Fibroblast of peridontal ligament (primary cell): ENCODE results near the gene FMNL1.
A peak's percentile ranks its signal among the peaks of the same experiment; 100 is the strongest.

Experiments
- DNase-seq: peaks from one replicate; pipeline ENCODE4 v3.0.0-alpha.2; 2010; ENCODE audit errors: extremely low read depth

The FMNL1 gene

DNA sequence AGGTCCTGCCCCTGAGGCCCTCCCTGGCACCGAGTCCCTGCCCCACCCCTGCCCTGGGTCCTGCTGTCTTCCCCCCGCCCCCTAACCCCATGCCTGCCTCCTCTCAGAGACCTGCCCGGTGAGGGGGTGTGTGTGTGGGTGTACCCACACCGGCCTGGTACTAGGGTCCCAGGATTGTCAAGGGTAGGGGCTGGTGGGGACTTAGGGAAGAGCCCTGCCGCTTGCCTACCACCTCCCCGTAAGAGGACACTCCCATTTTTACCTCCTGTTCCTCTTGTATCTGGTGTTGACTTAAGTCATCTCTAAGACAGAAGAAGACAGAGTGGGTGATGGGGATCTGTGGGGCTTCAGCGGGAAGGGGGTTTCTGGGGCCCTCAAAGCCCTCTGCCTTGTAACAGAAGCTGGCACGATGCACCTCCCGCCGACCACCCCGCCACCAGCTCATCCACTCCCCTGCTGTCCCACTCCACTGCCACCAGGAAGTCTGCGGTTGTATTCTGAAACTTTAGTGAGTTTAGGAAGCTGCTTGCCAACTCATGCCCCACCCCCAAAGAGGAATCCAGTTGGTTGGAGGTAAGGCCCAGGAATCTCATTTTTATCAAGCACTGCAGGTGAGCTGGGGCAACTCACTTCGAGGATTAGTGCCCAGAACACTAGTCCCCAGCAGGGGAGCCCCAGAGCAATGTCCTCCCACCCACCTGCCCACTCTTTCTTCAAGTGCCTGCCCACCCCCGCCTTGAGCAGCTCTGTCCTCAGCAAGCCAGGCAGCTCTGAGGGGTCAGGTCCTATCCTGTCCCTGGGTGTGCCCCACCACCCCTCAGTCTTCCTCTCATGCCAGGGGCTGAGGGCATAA lies 34.7 kb downstream of the FMNL1 start:
- no peak for DNase-seq

DNA sequence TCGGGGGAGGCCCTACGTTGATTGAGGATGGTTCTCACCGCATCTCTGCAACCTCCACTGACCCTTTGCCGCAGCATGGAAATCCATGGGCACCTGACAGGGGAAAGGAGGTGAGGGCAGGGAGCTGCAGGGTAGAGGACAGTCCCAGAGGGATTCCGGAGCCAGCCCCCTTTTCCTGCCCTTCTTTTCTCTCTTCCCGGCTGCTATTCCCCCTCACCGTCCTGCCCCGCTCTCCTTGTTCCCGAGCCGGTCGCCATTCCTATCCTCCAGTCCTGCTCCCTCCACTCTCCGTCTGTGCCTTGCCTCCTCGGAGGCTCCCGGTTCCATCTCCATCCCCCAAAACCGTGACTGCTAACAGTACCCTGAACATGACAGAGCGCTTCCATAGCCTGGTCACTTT lies 35.4 kb downstream of the FMNL1 start:
- no peak for DNase-seq

DNA sequence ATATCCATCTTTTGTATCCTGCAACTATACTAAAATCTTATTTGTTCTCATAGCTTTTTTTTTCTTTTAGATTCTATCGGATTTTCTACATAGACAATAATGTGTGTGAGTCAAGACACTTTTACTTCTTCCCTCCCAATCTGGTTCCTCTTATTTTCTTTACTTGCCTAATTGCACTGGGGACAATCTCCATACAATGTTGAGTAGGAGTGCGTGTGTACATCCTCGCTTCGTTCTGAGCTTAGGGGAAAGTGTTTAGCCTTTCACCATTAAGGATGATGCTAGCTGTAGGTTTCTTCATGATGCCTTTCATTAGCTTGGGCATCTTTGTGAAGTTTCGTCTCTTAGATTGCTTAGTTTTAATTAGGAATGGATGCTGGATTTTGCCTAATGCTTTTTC lies 37.3 kb downstream of the FMNL1 start:
- no peak for DNase-seq

DNA sequence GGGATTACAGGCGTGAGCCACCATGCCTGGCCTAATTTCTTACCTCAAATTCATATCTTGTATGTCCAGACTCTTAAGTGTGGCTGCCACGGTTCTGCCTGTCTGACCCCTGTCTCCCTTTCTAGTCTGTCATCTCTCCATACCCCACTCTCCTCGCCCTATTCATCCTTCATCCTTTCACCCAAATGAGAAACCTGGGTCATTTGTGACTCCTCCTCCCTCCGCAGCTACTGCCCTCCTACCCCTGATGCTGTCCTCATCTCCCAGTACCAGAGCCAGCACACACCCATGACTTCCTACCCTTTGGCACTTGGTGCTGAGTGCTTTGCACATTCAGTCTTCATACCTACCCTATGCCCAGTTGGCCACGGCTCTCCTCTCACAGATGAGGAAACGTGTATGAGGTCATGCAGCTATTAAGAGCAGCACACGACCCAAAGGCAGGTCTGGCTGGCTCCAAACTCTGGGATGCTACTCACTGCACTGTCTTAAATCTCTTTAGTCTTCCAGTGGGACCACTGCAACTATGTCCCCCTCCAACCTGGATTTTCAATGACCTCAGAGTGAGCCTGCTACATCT lies 38.6 kb downstream of the FMNL1 start:
- no peak for DNase-seq

DNA sequence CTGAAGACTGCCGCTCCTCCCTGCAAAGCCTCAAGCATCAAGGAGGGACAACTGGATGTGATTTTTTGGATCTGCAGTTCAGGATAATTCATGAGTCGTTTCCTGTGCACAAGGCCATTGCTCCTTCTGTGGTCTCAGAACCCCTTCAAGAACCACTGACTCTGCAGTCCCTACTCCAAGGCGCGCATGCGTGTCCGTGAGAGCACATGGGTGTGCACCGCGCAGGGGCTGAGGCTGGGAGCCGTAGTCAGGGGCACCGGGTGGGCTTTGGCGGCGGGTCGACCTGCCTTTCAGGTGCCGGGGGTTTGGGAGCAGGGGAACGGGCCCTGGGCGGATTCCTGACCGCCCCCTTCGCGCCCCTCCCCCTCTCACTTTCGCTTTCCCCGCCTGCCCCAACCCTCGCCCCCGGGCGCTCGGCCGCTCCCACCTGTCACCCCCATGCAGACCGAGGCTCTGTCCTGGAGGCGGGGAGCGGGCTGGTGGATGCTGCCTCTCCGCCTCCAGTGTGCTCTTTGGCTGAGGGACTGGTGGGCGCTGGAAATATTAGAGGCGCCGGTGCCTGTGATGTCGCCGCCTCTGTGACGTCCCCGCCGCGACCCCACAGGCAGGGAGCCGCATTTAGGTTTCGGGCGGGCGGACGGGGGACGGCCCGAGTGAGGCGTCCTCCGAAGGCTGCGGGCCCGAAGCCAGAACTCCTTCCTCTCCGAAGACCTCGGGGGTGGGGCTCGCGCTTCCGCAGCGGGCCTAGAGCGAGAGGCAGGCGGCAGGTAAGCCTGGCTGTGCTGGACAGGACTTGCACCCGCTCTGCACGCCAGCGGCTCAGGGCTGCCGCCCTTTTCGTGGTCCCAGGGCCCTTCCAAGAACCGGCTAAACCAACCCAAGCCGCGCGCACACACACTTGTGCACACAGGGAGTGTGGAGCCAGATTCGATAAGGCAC lies 40.2 kb downstream of the FMNL1 start, which contains the start of gene SPATA32:
SPATA32 (minus strand) TSS at position 518 of the 939 bp plus-strand sequence; CDS start at position 440, 78 bp downstream.
- no peak for DNase-seq

DNA sequence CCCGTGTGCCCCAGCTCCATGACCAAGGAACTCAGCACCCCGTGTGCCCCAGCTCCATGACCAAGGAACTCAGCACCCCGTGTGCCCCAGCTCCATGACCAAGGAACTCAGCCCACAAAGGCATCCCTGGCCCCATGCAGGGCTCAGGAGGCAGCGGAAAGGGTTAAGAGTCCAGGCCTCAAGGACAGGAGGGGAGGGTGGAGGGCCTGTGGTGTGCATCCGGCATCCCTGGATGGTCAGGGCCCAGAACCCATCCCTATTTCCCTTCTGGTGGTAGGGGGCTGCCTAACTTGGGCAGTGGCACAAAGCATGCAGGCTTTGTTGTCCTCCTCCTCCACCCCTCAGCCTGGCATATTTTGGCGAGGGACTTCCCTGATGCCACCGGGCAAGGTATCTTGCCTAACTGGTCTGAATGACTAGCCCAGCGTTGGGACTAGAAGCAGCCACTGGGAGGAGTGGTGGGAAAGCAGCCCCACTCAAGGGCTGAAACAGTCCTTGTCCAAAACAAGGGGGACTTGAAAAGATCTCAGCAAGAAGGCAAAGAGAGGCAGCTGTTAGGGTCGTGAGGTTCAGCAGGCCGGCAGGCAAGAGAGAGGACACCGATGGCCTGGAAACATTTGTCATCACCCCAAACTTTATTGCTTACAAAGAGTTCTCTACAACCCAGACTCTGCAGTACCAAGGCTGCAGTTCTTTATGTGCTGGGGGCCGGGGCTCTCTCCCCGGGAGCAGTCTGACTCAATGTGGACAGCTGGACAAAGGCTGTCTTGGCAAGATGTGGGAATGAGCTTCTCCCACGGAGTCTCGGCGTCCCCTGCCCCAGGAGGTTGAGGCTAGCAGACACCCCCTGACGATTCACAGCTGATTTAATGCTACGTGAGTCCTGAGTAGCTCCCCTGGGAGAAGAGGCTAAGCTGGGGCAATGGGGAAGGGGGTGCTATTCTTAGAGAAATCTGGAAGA lies 41.1 kb downstream of the FMNL1 start:
- no peak for DNase-seq

DNA sequence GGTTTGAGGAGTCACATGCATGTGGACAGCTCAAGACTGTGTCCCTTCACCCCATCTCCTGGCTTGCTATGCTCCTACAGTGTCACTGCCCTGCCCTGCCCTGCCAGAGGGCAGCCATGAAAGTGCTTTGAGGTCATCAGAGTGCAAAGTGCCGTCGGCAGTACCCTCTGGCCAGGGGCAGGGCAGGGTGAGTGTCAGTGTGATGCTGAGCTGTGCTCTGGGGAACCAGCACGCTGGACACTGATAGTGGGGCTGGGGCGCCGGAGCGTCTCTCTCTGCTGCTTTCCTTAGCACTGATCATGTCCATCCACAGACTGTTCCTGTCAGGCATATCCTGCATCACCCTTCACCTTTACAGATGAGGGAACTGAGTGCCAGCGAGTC lies 41.8 kb downstream of the FMNL1 start:
- no peak for DNase-seq

DNA sequence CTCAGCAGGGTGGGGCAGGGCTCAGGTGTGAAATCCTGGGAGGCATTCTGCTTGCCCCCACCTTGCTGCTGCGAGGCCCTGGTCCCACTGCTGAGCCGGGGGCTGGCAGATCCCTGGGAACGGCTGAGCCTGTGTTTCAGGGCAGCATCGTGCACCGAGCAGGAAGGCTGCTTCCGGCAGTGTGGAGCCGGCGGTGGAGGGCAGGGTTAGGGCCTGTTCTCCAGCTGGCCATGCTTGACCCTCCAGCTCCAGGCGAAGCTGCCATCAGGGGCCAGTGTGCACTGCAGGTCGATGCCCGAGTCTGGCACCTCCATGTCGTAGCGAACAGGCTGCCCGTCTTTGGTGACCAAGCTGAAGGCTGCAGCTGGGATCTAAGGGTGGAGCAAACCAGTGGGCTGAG lies 42.7 kb downstream of the FMNL1 start:
- DNase-seq = no peak

DNA sequence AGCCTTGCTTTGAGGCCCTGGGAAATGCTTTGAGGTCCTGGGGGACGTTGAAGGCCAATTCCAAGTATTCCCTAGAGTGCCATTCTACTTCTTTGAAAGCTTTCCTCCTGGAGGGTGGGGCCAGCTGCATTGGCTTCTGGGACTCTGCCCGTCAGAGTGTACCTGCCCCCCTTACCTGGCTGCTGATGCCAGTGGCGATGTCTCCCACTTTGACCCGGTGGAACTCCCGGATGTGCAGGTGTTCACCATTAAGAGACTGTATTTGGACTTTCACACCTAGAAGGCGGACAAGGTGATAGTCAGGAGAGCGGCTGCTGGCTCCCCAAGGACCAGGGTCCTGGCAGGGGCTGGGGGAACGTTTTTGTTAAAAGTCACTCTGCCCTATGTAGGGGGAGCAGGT lies 43.3 kb downstream of the FMNL1 start:
- DNase-seq = no peak

DNA sequence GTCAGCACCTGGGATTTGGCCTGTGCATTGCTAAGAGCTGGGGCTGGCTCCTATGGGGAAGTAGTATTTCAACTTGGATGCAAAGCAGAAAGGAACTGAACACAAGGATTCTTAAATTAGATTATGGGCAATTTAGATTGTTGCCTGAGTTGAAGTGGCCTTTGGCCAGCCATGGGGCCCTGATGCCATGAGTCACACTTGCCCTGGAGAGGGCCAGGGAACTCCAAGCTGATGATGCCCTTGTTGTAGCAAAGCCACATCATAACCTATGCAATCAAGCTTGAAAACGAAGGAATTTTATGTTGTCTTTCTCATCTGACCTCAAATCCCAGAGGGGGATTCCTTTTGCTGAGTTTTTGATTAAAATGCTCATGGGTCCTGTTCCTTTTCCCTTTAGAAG lies 44.1 kb downstream of the FMNL1 start:
- DNase-seq = peak; percentile 99

DNA sequence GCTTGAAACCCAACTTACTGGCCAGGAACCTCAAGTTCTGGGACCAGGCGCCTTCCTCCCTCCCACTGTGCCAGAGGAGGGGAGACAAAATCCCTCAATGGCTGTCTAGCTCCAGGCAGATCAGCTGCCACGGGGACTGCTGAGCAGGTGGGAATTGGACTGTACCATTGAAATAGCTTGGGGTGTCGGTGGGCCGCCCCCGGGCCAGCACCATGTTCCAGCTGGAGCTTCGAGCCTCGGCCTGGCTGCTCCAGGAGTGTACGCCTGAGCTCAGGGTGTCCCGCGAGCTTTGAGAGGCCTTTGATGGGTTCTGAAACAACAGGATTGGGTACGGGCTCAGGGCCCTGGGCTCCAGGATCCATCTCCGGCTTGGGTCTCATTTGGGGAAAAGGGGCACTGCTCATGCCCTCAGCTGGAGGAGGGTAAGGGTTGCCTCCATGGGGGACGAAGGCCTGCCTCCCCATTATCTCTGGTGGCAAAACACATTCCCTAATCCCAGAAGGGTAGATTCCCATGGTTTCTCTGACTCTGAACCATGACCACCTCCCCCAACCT lies 44.8 kb downstream of the FMNL1 start:
- DNase-seq = no peak

DNA sequence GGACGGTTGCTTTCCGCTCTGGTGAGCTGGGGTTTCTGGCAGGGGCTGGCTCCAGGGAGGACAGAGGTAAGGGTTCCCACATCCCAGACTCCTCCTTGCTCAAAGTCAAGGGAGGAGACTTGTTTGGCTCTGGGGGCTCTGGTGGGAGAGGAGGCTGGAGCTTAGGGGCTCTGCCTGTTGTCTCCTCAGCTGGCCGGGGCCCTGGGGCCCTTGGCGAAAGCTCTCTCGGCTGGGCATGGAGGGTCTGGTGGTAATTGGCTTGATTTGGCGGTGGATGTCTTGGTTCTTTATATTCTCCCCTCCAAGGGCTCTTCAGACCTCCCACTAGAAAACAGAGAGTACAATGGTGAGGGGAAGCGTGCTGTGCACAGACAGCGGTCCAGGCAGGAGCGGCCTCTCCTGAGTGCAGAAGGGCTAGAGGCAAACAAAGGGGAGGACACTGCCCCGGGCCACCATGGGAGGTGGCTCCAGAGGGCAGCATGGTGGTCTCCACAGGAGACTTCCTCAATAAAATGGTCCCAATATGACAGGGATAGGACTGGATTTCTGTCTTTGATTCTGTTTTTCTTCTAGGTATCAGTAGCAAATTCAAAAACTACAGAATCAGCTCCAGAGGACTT lies 45.9 kb downstream of the FMNL1 start:
- no peak for DNase-seq

DNA sequence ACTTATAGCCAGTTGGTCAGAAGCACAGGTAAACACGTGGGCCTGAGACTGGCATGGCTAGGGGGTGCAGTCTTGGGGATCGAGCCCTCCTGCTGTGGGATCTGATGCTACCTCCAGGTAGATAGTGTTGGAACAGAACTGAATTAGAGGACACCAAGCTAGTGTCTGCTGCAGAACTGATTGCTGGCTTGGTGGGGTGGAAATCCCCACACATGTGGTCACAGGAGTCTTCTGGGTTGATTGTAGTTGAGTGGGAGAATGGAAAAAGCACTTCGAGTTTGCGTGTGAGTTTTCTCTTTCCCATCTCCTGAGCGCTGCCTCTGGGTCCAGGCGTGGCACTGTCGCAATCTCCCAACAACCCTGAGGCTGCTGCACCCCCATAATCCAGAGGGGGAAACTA lies 48.2 kb downstream of the FMNL1 start:
- no peak for DNase-seq

DNA sequence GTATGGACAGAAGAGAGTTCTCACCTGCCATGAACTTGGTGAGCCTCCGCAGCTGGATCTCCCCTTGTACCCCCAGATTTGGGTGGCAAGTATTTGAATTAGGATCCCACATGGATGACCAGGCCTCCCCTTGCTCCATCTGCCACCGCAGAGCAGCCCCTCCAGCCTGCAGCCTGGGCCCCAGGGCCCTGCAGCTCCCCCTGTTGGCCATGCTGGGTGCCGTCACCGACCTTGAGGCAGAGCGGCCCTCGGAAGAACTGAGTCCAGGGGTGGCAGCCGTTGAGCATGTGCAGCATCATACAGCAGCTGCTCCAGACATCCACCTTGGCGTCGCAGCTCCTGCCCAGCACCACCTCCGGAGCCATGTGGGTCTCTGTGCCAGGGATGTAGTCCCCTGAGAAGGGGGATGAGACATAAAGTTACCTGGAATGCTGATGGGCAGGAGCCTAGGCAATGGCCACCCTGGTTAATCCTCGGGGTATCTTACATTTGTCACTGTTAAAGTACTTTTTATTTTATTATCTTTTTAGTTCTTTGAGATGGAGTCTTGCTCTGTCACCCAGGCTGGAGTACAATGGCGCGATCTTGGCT lies 49.2 kb downstream of the FMNL1 start:
- no peak for DNase-seq

DNA sequence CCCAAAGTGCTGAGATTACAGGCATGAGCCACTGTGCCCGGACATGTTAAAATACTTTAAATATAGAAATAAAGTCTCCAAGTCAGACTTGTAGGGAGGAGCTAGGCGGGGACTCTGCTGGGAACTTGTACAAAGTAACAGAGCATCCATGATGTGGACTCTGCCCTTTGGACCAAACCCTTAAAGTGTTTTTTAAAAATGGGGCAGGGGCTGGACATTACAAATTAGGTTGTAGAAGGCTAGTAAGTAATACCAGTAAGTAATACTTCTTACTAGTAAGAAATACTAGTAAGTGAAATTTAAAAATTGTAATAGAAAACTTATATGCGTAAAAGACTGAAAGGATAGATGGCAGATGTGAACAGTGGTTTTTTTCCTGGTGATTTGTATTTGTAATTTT lies 49.9 kb downstream of the FMNL1 start:
- no peak for DNase-seq

DNA sequence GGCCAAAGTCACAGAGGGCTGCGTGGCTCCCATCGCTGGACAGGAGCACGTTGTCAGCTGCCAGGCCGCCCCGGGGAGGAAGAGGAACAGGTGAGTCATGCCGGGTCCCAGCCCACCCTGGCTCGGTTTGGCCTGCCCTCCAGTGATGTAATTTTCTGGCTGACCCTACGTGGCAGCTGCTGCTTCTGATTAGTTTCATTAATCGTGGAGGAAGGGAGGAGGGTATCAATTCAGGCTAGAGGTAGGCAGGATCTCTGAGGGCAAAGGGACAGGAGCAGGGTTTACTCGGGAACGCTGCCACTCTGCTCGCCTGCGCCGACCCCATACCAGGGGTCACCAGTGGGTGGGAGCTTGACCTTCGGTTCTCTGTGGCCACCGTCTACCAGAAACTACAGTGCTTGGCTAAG lies 51.9 kb downstream of the FMNL1 start:
- no peak for DNase-seq

DNA sequence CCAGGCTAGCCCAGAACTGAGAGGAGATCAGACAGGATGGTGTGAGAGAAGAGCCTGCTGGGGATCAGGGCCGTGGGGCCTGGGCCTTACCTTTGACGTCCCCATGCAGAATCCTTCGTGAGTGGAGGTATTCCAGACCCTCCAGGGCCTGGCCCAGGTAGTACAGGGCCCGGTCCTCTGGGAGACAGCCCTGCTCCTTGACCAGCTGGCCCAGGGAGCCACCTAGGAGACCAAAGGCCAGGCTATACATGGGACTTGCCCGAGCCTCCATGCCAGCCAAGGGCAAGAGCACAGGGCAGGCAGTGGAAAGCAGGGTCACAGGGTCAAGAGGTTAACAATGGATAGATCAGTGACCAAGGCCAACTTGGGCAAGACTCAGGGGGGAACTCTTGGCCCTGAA lies 52.3 kb downstream of the FMNL1 start:
- no peak for DNase-seq

DNA sequence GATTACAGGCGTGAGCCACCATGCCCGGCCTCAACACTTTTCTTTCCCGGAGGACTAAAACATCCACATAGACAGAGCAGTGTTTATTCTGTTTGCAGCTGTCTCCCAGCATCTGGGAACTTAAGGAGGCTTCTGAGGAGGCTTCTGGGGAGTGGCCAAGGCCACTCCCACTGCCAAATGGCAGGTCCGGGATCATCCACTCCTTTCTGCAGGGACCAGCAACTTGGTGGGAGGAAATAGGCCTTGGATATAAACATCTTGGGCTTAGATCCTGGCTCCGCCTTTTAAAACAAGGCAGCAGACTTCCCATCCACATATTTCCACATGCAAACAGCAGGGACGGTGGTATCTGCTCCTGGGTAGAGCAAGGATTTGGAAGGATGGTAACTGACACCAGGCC lies 54.3 kb downstream of the FMNL1 start:
- DNase-seq = peak; percentile 23

DNA sequence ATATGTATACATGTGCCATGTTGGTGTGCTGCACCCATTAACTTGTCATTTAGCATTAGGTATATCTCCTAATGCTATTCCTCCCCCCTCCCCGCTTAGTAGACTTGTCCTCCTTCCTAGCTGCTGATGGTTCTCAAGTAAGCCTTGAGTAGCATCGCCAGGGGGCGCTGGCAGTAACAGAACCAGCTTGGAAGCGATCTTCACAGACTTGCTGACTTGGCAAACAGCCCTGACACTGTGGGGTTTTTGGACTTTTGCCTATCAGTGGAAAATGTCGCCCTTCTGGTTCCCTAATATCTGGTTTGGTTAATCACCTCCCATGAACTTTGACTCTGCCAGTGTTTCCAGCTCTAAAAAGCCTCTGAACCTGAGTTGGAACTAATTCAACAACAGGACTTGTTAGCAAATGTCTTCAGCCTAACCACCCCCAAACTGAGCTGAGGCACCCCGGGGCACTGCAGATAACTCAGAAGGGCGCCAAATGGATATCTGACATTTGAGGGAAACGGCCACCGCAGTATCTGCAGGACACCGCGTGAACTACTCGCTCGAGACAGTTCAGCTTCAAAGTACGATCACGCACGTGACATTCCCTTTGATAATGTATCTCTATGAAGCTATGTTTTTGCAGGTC lies 55.6 kb downstream of the FMNL1 start:
- peak; percentile 90 for DNase-seq

DNA sequence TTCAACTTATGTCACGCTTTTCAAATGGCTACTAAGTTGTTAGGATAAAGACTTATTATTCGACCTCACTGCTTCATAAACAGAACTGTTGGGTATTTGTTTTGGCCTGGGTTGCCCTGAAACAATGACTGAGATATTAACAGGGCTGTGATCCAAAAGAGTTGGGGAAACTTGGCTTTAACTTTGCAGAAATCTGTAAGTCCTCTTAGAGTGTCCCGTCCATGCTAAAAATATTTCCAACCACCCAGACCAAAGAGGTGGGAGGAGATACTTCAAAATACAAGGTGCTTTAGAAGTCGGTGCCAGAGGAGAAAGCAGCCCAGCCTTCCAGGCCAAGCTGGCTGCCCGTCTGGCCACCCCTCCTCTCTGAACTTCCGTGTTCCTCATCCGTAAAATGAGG lies 56.3 kb downstream of the FMNL1 start:
- DNase-seq = peak; percentile 54
